ENCODE measurements around the gene ERGIC3. TPM values are rescaled to one million over a fixed set of nuclear protein-coding genes. Genes with fewer than 3 reads are reported as not detected.

Gene ERGIC3
- polyA plus RNA-seq, 1 of the 3 experiments (the other 2 are of a cell fraction), result 661 TPM

- H3K79me2 ChIP-seq (ENCODE audit: insufficient read depth), result no peaks in the 10 kb centered on the region
- CTCF ChIA-PET, result no interaction called here
- H3K27ac ChIP-seq (ENCODE audit: low read depth in 2 of 2, low read length in 1 of 2), result no peak overlapping the region
- WGBS (ENCODE audit: low lambda C conversion rate), result 86% methylated on average over 6 of the region's 6 CpGs
- POLR2A ChIA-PET, result interaction anchor here (0.6 kb wide), 1 partner anchor 282 kb away, joined by 3 read pairs; no protein-coding TSS in a partner anchor
- H2AFZ ChIP-seq (ENCODE audit: low read depth), result no peak overlapping the region
- no peaks in the 10 kb centered on the region for H4K20me1 ChIP-seq (ENCODE audit: insufficient read depth)
- H3K9me2 ChIP-seq, result no peaks in the 10 kb centered on the region
- no peak overlapping the region for H3K4me3 ChIP-seq (ENCODE audit: low read depth in 2 of 2, low read length in 1 of 2)
- H3K27me3 ChIP-seq (ENCODE audit: insufficient read depth), result no peaks in the 10 kb centered on the region
- no peak overlapping the region for H3K4me2 ChIP-seq
- H3K9me3 ChIP-seq, result no peaks in the 10 kb centered on the region
- H3K9ac ChIP-seq, result no peak overlapping the region
- DNase-seq, result no peak
- H3K36me3 ChIP-seq (replicated peaks in 1 of 2; ENCODE audit: control insufficient read depth in 1 of 2, insufficient read depth in 2 of 2, low read length in 1 of 2), result no peaks in the 10 kb centered on the region
- no peak for TF ChIP-seq POLR2AphosphoS5 (IDR thresholded peaks at IDR 0.05; ENCODE audit: low read depth, low read length)
- TF ChIP-seq JUND (IDR thresholded peaks at IDR 0.05), result no peak
- TF ChIP-seq TEAD4 (IDR thresholded peaks at IDR 0.05; ENCODE audit: borderline replicate concordance, insufficient read depth), result no peak
- TF ChIP-seq SIN3A (IDR thresholded peaks at IDR 0.05; ENCODE audit: borderline replicate concordance, low read depth, low read length), result no peak
- TF ChIP-seq MXI1 (IDR thresholded peaks at IDR 0.05; ENCODE audit: low read depth, low read length), result no peak
- no peak for TF ChIP-seq MEF2A (IDR thresholded peaks at IDR 0.05; ENCODE audit: borderline replicate concordance, low read depth)
- no peak for TF ChIP-seq GABPA (IDR thresholded peaks at IDR 0.05; ENCODE audit: low read depth)
- no peak for TF ChIP-seq YY1 (IDR thresholded peaks at IDR 0.05; ENCODE audit: low read depth)
- TF ChIP-seq FOXM1 (IDR thresholded peaks at IDR 0.05; ENCODE audit: low read depth), result no peak
- no peak for TF ChIP-seq EP300 (IDR thresholded peaks at IDR 0.05; ENCODE audit: borderline replicate concordance in 1 of 2, low read depth in 1 of 2, low read length in 1 of 2)
- TF ChIP-seq USF2 (IDR thresholded peaks at IDR 0.05; ENCODE audit: borderline replicate concordance, low read depth, low read length), result no peak
- no peak for TF ChIP-seq PBX3 (IDR thresholded peaks at IDR 0.05)
- no peak for TF ChIP-seq ZBTB33 (IDR thresholded peaks at IDR 0.05; ENCODE audit: borderline replicate concordance, low read depth)
- no peak for TF ChIP-seq FOXJ3 (CRISPR knock-in tag; IDR thresholded peaks at IDR 0.05)
- no peak for TF ChIP-seq REST (IDR thresholded peaks at IDR 0.05; ENCODE audit: low read depth, low read length)
- H3F3A ChIP-seq (replicated peaks; ENCODE audit: insufficient read depth), result no peaks in the 10 kb centered on the region
- no peaks in the 10 kb centered on the region for H3K4me1 ChIP-seq (ENCODE audit: control insufficient read depth in 1 of 2, insufficient read depth in 2 of 2, low read depth in 1 of 2, low read length in 1 of 2)
These were observed 45.0 kb downstream of the ERGIC3 start for GRCh38 chr20:35586751-35587425.
